ENCODE results near the gene RNF38.

DNA sequence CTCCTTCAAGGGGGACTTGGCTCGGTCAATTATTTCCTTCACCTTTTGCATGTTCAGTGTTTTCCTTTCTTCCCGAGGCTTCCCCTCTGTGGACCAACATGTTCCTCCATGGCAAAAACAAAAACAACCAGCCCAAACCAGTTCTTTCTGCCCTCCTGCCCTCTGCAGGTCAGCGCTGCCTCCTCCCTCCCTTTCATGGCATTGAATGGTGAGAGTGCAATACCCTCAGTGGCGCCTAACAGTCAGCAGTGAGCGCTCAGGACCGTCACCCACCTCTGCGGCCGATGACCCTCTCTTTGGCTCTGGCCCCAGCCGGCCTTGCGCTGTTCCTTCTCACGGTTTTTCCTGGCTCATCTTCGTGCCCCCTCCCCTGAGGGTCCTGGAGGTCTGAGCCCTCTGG lies 107.4 kb downstream of the RNF38 start:
- TF ChIP-seq CTCF (IDR thresholded peaks at IDR 0.05; ENCODE audit: poor library complexity) = no peak
- TF ChIP-seq EZH2 (IDR thresholded peaks at IDR 0.05; ENCODE audit: borderline replicate concordance) = no peak
- TF ChIP-seq EZH2phosphoT487 (IDR thresholded peaks at IDR 0.05; ENCODE audit: low read depth, severe bottlenecking, unreplicated experiment) = no peak

All from hepatocyte (in vitro differentiated cells).